SK-N-SH (cell line): ENCODE measurements around the gene TTC22. TPM values are rescaled to one million over a fixed set of nuclear protein-coding genes. Genes with fewer than 3 reads are reported as not detected.

Source experiments
- CTCF ChIA-PET: fragments of 300-600, 350-600 bp; formaldehyde crosslinking; extraction: SDS; loops from one replicate; lab custom pipeline; 2021; lab: Yijun Ruan, JAX
- POLR2A ChIA-PET: fragments of 350-600 bp; sonication (Branson Sonifier 250); formaldehyde crosslinking; extraction: SDS; loops from one replicate; lab custom pipeline; 2020; ENCODE audit warnings: antibody characterized with exemption, inconsistent platforms; lab: Yijun Ruan, JAX
- DNase-seq: peaks from one replicate; pipeline ENCODE4 v3.0.0; 2012
- H2AFZ ChIP-seq: fragments of 200-600 bp; sonication (generic); 2 replicates; pipeline ENCODE4 v1.8.1; 2016; ENCODE audit warnings: antibody characterized with exemption, mild to moderate bottlenecking, low read depth
- H3F3A ChIP-seq: fragments of 200-600 bp; sonication (generic); replicated peaks from 2 replicates; pipeline ENCODE3; 2016; ENCODE audit warnings: antibody characterized with exemption, mild to moderate bottlenecking; ENCODE audit not compliant: insufficient read depth
- H3K27ac ChIP-seq, 2 experiments: fragments of 200-500 bp in 1 of 2; fragments of 200-600 bp in 1 of 2; sonication (Bioruptor generic) in 1 of 2; sonication (generic), shearing (Covaris generic) in 1 of 2; 2 replicates each; pipeline versions ENCODE4 v1.5.1 to v1.6.1; 2014 to 2016; ENCODE audit warnings: low read depth in 2 of 2, inconsistent platforms in 1 of 2, low read length in 1 of 2, mild to moderate bottlenecking in 1 of 2, mixed read lengths in 1 of 2
- H3K27me3 ChIP-seq: fragments of 200-600 bp; sonication (generic), shearing (Covaris generic); 2 replicates; pipeline ENCODE4 v1.6.1; 2016; ENCODE audit warnings: mixed run types; ENCODE audit not compliant: insufficient read depth
- H3K36me3 ChIP-seq, 2 experiments: fragments of 200-500 bp in 1 of 2; fragments of 200-600 bp in 1 of 2; sonication (Bioruptor generic) in 1 of 2; sonication (generic) in 1 of 2; replicated peaks in 1 of 2; 2 replicates each; pipeline versions ENCODE3 to v1.5.1; 2014 to 2016; ENCODE audit warnings: low read length in 1 of 2, mild to moderate bottlenecking in 1 of 2; ENCODE audit not compliant: insufficient read depth in 2 of 2, control insufficient read depth in 1 of 2
- H3K4me1 ChIP-seq, 2 experiments: fragments of 200-500 bp in 1 of 2; fragments of 200-600 bp in 1 of 2; sonication (Bioruptor generic) in 1 of 2; sonication (generic), shearing (Covaris generic) in 1 of 2; 2 replicates each; pipeline versions ENCODE4 v1.5.1 to v1.6.1; 2014 to 2016; ENCODE audit warnings: low read depth in 1 of 2, low read length in 1 of 2, mixed run types in 1 of 2; ENCODE audit not compliant: insufficient read depth in 2 of 2, control insufficient read depth in 1 of 2
- H3K4me2 ChIP-seq: fragments of 200-600 bp; sonication (generic), shearing (Covaris generic); 2 replicates; pipeline ENCODE4 v1.6.1; 2017; ENCODE audit warnings: mixed run types
- H3K4me3 ChIP-seq, 2 experiments: fragments of 200-500 bp in 1 of 2; fragments of 200-600 bp in 1 of 2; sonication (Bioruptor generic) in 1 of 2; sonication (generic), shearing (Covaris generic) in 1 of 2; 2 replicates each; pipeline versions ENCODE4 v1.5.1 to v1.8.1; 2014 to 2016; ENCODE audit warnings: low read depth in 2 of 2, inconsistent platforms in 1 of 2, low read length in 1 of 2, mild to moderate bottlenecking in 1 of 2, mixed read lengths in 1 of 2, moderate library complexity in 1 of 2
- H3K79me2 ChIP-seq: fragments of 200-600 bp; sonication (generic); 2 replicates; pipeline ENCODE4 v1.8.1; 2017; ENCODE audit warnings: mild to moderate bottlenecking; ENCODE audit not compliant: insufficient read depth
- H3K9ac ChIP-seq: fragments of 200-600 bp; sonication (generic); 2 replicates; pipeline ENCODE4 v1.6.1; 2017; ENCODE audit warnings: mixed run types
- H3K9me2 ChIP-seq: fragments of 200-600 bp; sonication (generic); 2 replicates; pipeline ENCODE4 v1.6.1; 2017; ENCODE audit warnings: mixed run types
- H3K9me3 ChIP-seq: fragments of 200-600 bp; sonication (generic); 2 replicates; pipeline ENCODE4 v1.6.1; 2017; ENCODE audit warnings: mixed run types, mild to moderate bottlenecking, moderate library complexity
- H4K20me1 ChIP-seq: fragments of 200-600 bp; sonication (generic); 2 replicates; pipeline ENCODE4 v1.6.1; 2017; ENCODE audit warnings: mild to moderate bottlenecking, mixed run types; ENCODE audit not compliant: insufficient read depth
- FOXJ3 ChIP-seq: sonication (generic); formaldehyde crosslinking; IDR thresholded peaks from 2 replicates; pipeline ENCODE4 v1.5.1; 2020; ENCODE audit warnings: mild to moderate bottlenecking, missing genetic modification reagents
- GABPA ChIP-seq: IDR thresholded peaks from 2 replicates; pipeline ENCODE4 v1.4.0; 2012; ENCODE audit warnings: low read depth, mild to moderate bottlenecking
- GATA2 ChIP-seq: sonication (generic); formaldehyde crosslinking; IDR thresholded peaks from 2 replicates; pipeline ENCODE4 v1.5.0; 2020; ENCODE audit warnings: mild to moderate bottlenecking, missing genetic modification reagents
- MEF2A ChIP-seq: IDR thresholded peaks from 2 replicates; pipeline ENCODE4 v1.4.0; 2012; ENCODE audit warnings: low read depth, borderline replicate concordance
- MXI1 ChIP-seq: IDR thresholded peaks from 2 replicates; pipeline ENCODE4 v1.6.1; 2012; ENCODE audit warnings: mild to moderate bottlenecking, low read depth, low read length, improper control_type of control experiment
- POLR2AphosphoS5 ChIP-seq: IDR thresholded peaks from 2 replicates; pipeline ENCODE4 v1.6.1; 2012; ENCODE audit warnings: low read depth, low read length
- RCOR1 ChIP-seq: fragments of 150-350 bp; IDR thresholded peaks from 2 replicates; pipeline ENCODE4 v1.6.1; 2017; ENCODE audit warnings: antibody characterized with exemption, low read length
- RFX5 ChIP-seq: IDR thresholded peaks from 2 replicates; pipeline ENCODE4 v1.6.1; 2012; ENCODE audit warnings: mild to moderate bottlenecking, improper control_type of control experiment, low read length
- SIN3A ChIP-seq: IDR thresholded peaks from 2 replicates; pipeline ENCODE4 v1.6.1; 2012; ENCODE audit warnings: low read depth, mild to moderate bottlenecking, low read length, moderate library complexity, borderline replicate concordance
- TAF1 ChIP-seq: IDR thresholded peaks from 2 replicates; pipeline ENCODE4 v1.6.1; 2012; ENCODE audit warnings: low read depth, mild to moderate bottlenecking, low read length, moderate library complexity, borderline replicate concordance
- TEAD4 ChIP-seq: IDR thresholded peaks from 2 replicates; pipeline ENCODE4 v1.4.0; 2012; ENCODE audit warnings: mild to moderate bottlenecking, borderline replicate concordance; ENCODE audit not compliant: insufficient read depth
- WGBS: methylation state at CpG from one replicate; pipeline ENCODE4 v1.1.6; 2017; ENCODE audit warnings: low lambda C conversion rate; 5-methylcytosine and 5-hydroxymethylcytosine counted together
- polyA plus RNA-seq, 3 experiments: library from polyadenylated mRNA; depleted of rRNA; stranded (reverse); fragments of >200 nt; gene quantifications; 2 replicates each; pipeline ENCODE4 v1.2.3, GENCODE V29; 2012
- TF ChIP-seq, protein P1 (sequence below): fragments of 150-350 bp; IDR thresholded peaks from 2 replicates; pipeline ENCODE4 v1.6.1; 2017; ENCODE audit warnings: antibody characterized with exemption, low read length, low read depth, borderline replicate concordance
- TF ChIP-seq, protein P2 (sequence below): IDR thresholded peaks from 2 replicates; pipeline ENCODE4 v1.6.1; 2012; ENCODE audit warnings: mild to moderate bottlenecking, low read depth, low read length, moderate library complexity

TTC22 gene
- polyA plus RNA-seq, 1 of the 3 experiments (the other 2 are of a cell fraction) = not detected

DNA sequence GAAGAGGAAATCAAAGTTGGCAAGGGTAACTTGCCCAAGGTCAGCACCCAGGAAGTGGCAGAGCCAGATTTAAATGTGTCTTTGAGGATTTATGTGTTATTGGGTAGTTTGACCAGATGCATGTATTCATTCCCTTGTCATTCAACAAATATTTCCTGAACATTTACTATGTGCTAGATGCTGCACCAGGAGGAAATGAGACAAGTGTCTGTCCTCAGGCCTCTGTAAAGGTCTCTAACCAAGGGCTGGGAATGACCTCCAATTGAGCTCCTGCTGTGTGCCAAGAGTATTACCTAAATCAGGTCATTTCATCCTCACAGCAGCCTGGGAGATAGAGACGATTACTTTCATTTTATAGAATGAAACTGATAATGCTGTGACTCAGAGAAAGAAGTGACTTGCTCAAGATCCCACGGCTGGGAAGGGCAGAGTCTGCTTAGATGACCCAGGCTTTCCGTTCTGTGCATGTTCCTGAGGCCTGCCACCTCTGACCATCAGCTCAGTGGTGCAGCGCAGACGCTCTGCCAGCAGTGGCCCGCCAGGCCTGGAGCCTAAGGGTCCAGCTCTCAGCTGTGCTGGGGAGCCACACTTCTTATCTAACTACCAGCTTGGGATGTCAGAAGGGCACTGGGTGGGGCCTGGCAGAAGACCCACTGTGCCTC lies 3.5 kb upstream of the TTC22 start:
- POLR2A ChIA-PET = no interaction called here
- H3K9me2 ChIP-seq = no peaks in the 10 kb centered on the region
- no peak overlapping the region for H3K9ac ChIP-seq
- 38% methylated on average over 4 of the region's 6 CpGs for WGBS
- H4K20me1 ChIP-seq = no peaks in the 10 kb centered on the region
- no peak overlapping the region for H3K4me2 ChIP-seq
- H3K36me3 ChIP-seq = no peaks in the 10 kb centered on the region
- no peak for TF ChIP-seq TEAD4
- no peak for TF ChIP-seq FOXJ3 (CRISPR knock-in tag)
- no peak for TF ChIP-seq POLR2AphosphoS5
- no peak for TF ChIP-seq SIN3A
- TF ChIP-seq, protein P1, sequence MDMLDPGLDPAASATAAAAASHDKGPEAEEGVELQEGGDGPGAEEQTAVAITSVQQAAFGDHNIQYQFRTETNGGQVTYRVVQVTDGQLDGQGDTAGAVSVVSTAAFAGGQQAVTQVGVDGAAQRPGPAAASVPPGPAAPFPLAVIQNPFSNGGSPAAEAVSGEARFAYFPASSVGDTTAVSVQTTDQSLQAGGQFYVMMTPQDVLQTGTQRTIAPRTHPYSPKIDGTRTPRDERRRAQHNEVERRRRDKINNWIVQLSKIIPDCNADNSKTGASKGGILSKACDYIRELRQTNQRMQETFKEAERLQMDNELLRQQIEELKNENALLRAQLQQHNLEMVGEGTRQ = no peak
- TF ChIP-seq GABPA = no peak
- TF ChIP-seq TAF1 = no peak
- TF ChIP-seq RCOR1 = no peak
- TF ChIP-seq, protein P2, sequence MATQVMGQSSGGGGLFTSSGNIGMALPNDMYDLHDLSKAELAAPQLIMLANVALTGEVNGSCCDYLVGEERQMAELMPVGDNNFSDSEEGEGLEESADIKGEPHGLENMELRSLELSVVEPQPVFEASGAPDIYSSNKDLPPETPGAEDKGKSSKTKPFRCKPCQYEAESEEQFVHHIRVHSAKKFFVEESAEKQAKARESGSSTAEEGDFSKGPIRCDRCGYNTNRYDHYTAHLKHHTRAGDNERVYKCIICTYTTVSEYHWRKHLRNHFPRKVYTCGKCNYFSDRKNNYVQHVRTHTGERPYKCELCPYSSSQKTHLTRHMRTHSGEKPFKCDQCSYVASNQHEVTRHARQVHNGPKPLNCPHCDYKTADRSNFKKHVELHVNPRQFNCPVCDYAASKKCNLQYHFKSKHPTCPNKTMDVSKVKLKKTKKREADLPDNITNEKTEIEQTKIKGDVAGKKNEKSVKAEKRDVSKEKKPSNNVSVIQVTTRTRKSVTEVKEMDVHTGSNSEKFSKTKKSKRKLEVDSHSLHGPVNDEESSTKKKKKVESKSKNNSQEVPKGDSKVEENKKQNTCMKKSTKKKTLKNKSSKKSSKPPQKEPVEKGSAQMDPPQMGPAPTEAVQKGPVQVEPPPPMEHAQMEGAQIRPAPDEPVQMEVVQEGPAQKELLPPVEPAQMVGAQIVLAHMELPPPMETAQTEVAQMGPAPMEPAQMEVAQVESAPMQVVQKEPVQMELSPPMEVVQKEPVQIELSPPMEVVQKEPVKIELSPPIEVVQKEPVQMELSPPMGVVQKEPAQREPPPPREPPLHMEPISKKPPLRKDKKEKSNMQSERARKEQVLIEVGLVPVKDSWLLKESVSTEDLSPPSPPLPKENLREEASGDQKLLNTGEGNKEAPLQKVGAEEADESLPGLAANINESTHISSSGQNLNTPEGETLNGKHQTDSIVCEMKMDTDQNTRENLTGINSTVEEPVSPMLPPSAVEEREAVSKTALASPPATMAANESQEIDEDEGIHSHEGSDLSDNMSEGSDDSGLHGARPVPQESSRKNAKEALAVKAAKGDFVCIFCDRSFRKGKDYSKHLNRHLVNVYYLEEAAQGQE = no peak
- TF ChIP-seq GATA2 (CRISPR knock-in tag) = no peak
- no peak for TF ChIP-seq RFX5
- no peak for TF ChIP-seq MEF2A
- TF ChIP-seq MXI1 = no peak
- H3K27ac ChIP-seq = no peak overlapping the region
- no peak for DNase-seq
- H3F3A ChIP-seq = no peaks in the 10 kb centered on the region
- no peak overlapping the region for H3K4me3 ChIP-seq
- no peaks in the 10 kb centered on the region for H3K79me2 ChIP-seq
- H3K27me3 ChIP-seq = no peaks in the 10 kb centered on the region
- CTCF ChIA-PET = interaction anchor here (0.9 to 1.2 kb wide), 2 partner anchors 10 to 19 kb away, joined by 4 to 5 read pairs; no protein-coding TSS in a partner anchor
- no peaks in the 10 kb centered on the region for H3K9me3 ChIP-seq
- no peak overlapping the region for H2AFZ ChIP-seq
- H3K4me1 ChIP-seq = no peaks in the 10 kb centered on the region; a peak in 1 of 4 replicates
